NOMO-1 treated with dmso at 0.1 percent for 144 hours (cell line): ENCODE measurements around the gene PEX6.
A peak's percentile ranks its signal among the peaks of the same experiment; 100 is the strongest.
"Not testable (repeated sequence)": the region's sequence is repeated elsewhere in the genome, so short reads cannot be mapped to it uniquely, and the experiment has no call there.

Source experiments
- DNase-seq: peaks from one replicate; lab custom pipeline; 2025; ENCODE audit not compliant: unreplicated experiment; lab: John Stamatoyannopoulos, UW

The PEX6 gene

GRCh38 chr6:43001843-43002242 lies 22.9 kb upstream of the PEX6 start:
- no peak for DNase-seq

- DNase-seq, result not testable (repeated sequence)
Measured at GRCh38 chr6:42998205-42998604, 19.2 kb upstream of the PEX6 start.

- DNase-seq, result no peak
Measured at GRCh38 chr6:42996513-42996912, 17.5 kb upstream of the PEX6 start.

GRCh38 chr6:42993445-42993844 lies 14.5 kb upstream of the PEX6 start:
- no peak for DNase-seq

GRCh38 chr6:42989923-42990322 lies 10.9 kb upstream of the PEX6 start:
- DNase-seq, result no peak

GRCh38 chr6:42988486-42989020 lies 9.6 kb upstream of the PEX6 start:
- DNase-seq, result no peak

- DNase-seq, result no peak
Measured at GRCh38 chr6:42987533-42988451, 8.8 kb upstream of the PEX6 start.

GRCh38 chr6:42984924-42985475 lies 6.0 kb upstream of the PEX6 start:
- no peak for DNase-seq

- peak; percentile 97 for DNase-seq
Measured at GRCh38 chr6:42984001-42984923, 5.3 kb upstream of the PEX6 start, which contains the start of gene PPP2R5D. Gene PPP2R5D, plus strand, starts transcription at chr6:42984570. Its CDS starts 108 bp downstream, at chr6:42984678.

- no peak for DNase-seq
Measured at GRCh38 chr6:42981836-42982235, 2.9 kb upstream of the PEX6 start.

GRCh38 chr6:42979523-42980177 lies 669 bp upstream of the PEX6 start:
- no peak for DNase-seq

- DNase-seq, result no peak
Measured at GRCh38 chr6:42978487-42978838, 518 bp downstream of the PEX6 start.

- no peak for DNase-seq
Measured at GRCh38 chr6:42974919-42975505, 4.0 kb downstream of the PEX6 start.

- DNase-seq, result no peak
Measured at GRCh38 chr6:42973926-42974325, 5.1 kb downstream of the PEX6 start.

GRCh38 chr6:42971746-42972327 lies 7.1 kb downstream of the PEX6 start:
- DNase-seq, result no peak

GRCh38 chr6:42970871-42971612 lies 7.9 kb downstream of the PEX6 start:
- DNase-seq, result no peak

GRCh38 chr6:42969934-42970333 lies 9.0 kb downstream of the PEX6 start:
- DNase-seq, result no peak

GRCh38 chr6:42969431-42969830 lies 9.6 kb downstream of the PEX6 start:
- no peak for DNase-seq

- no peak for DNase-seq
Measured at GRCh38 chr6:42968783-42969182, 10.2 kb downstream of the PEX6 start.
